Mononuclear cell (primary cell): ENCODE measurements around the gene ST6GALNAC3. TPM values are rescaled to one million over a fixed set of nuclear protein-coding genes. Genes with fewer than 3 reads are reported as not detected.

Experiments used
- H3K27me3 ChIP-seq: 2 replicates; pipeline ENCODE4 v1.6.0; 2011; ENCODE audit warnings: low read length, control low read depth; ENCODE audit not compliant: insufficient read depth
- H3K4me1 ChIP-seq: 2 replicates; pipeline ENCODE4 v1.5.1; 2011; ENCODE audit warnings: mild to moderate bottlenecking, low read length, control low read depth; ENCODE audit not compliant: insufficient read depth
- H3K4me3 ChIP-seq: 2 replicates; pipeline ENCODE4 v1.5.1; 2011; ENCODE audit warnings: mild to moderate bottlenecking, low read length, moderate library complexity
- H3K9me3 ChIP-seq: 2 replicates; pipeline ENCODE4 v1.5.1; 2011; ENCODE audit warnings: low read depth, mild to moderate bottlenecking, control low read depth, low read length
- total RNA-seq: library from RNA; depleted of rRNA; stranded (reverse); fragments of >200 nt; gene quantifications from one replicate; pipeline ENCODE4 v1.2.3, GENCODE V29; 2012

Gene ST6GALNAC3
- total RNA-seq, 1 donor: 3.5 TPM

GRCh38 chr1:76198452-76198851 lies 123.9 kb downstream of the ST6GALNAC3 start:
- H3K4me1 ChIP-seq: no peaks in the 10 kb centered on the region
- H3K27me3 ChIP-seq: no peaks in the 10 kb centered on the region
- no peaks in the 10 kb centered on the region for H3K9me3 ChIP-seq
- H3K4me3 ChIP-seq: no peak overlapping the region

- Histone ChIP-seq H3K27me3 (no peaks in the 10 kb centered on the region), H3K4me1 (no peaks in the 10 kb centered on the region), H3K4me3 (no peak overlapping the region), H3K9me3 (no peaks in the 10 kb centered on the region)
Observed at GRCh38 chr1:76202670-76203069, 128.1 kb downstream of the ST6GALNAC3 start.

GRCh38 chr1:76203127-76203526 lies 128.6 kb downstream of the ST6GALNAC3 start:
- H3K9me3 ChIP-seq: no peaks in the 10 kb centered on the region
- no peaks in the 10 kb centered on the region for H3K27me3 ChIP-seq
- H3K4me3 ChIP-seq: no peak overlapping the region
- H3K4me1 ChIP-seq: no peaks in the 10 kb centered on the region

- Histone ChIP-seq H3K4me1 (no peaks in the 10 kb centered on the region), H3K27me3 (no peaks in the 10 kb centered on the region), H3K4me3 (no peak overlapping the region), H3K9me3 (no peaks in the 10 kb centered on the region)
Observed at GRCh38 chr1:76209238-76209637, 134.7 kb downstream of the ST6GALNAC3 start.

GRCh38 chr1:76209648-76210047 lies 135.1 kb downstream of the ST6GALNAC3 start:
- H3K4me1 ChIP-seq: no peaks in the 10 kb centered on the region
- H3K4me3 ChIP-seq: no peak overlapping the region
- H3K9me3 ChIP-seq: no peaks in the 10 kb centered on the region
- H3K27me3 ChIP-seq: no peaks in the 10 kb centered on the region

- no peaks in the 10 kb centered on the region for H3K4me1 ChIP-seq
- H3K4me3 ChIP-seq: no peak overlapping the region
- H3K9me3 ChIP-seq: no peaks in the 10 kb centered on the region
- no peaks in the 10 kb centered on the region for H3K27me3 ChIP-seq
Observed at GRCh38 chr1:76210160-76210559, 135.6 kb downstream of the ST6GALNAC3 start.

GRCh38 chr1:76218888-76219287 lies 144.3 kb downstream of the ST6GALNAC3 start:
- Histone ChIP-seq H3K27me3 (no peaks in the 10 kb centered on the region), H3K4me1 (peaks cover 4% of the 10 kb centered on the region), H3K4me3 (no peak overlapping the region), H3K9me3 (no peaks in the 10 kb centered on the region)

GRCh38 chr1:76219366-76219818 lies 144.8 kb downstream of the ST6GALNAC3 start:
- Histone ChIP-seq H3K27me3 (no peaks in the 10 kb centered on the region), H3K4me1 (peaks cover 4% of the 10 kb centered on the region), H3K4me3 (no peak overlapping the region), H3K9me3 (no peaks in the 10 kb centered on the region)

GRCh38 chr1:76224752-76225151 lies 150.2 kb downstream of the ST6GALNAC3 start:
- Histone ChIP-seq H3K27me3 (no peaks in the 10 kb centered on the region), H3K4me1 (peaks cover 4% of the 10 kb centered on the region), H3K9me3 (no peaks in the 10 kb centered on the region), H3K4me3 (no peak overlapping the region)

GRCh38 chr1:76225526-76225925 lies 151.0 kb downstream of the ST6GALNAC3 start:
- H3K4me3 ChIP-seq: no peak overlapping the region
- H3K4me1 ChIP-seq: peaks cover 4% of the 10 kb centered on the region
- no peaks in the 10 kb centered on the region for H3K9me3 ChIP-seq
- H3K27me3 ChIP-seq: no peaks in the 10 kb centered on the region

GRCh38 chr1:76227621-76228020 lies 153.1 kb downstream of the ST6GALNAC3 start:
- no peaks in the 10 kb centered on the region for H3K27me3 ChIP-seq
- H3K4me3 ChIP-seq: no peak overlapping the region
- H3K9me3 ChIP-seq: no peaks in the 10 kb centered on the region
- peaks cover 4% of the 10 kb centered on the region for H3K4me1 ChIP-seq

GRCh38 chr1:76229279-76230005 lies 154.9 kb downstream of the ST6GALNAC3 start:
- no peaks in the 10 kb centered on the region for H3K27me3 ChIP-seq
- peaks cover 4% of the 10 kb centered on the region for H3K4me1 ChIP-seq
- no peak overlapping the region for H3K4me3 ChIP-seq
- H3K9me3 ChIP-seq: no peaks in the 10 kb centered on the region

GRCh38 chr1:76230842-76231281 lies 156.3 kb downstream of the ST6GALNAC3 start:
- H3K27me3 ChIP-seq: no peaks in the 10 kb centered on the region
- no peaks in the 10 kb centered on the region for H3K9me3 ChIP-seq
- no peaks in the 10 kb centered on the region for H3K4me1 ChIP-seq
- no peak overlapping the region for H3K4me3 ChIP-seq

GRCh38 chr1:76231320-76231719 lies 156.8 kb downstream of the ST6GALNAC3 start:
- H3K9me3 ChIP-seq: no peaks in the 10 kb centered on the region
- no peak overlapping the region for H3K4me3 ChIP-seq
- no peaks in the 10 kb centered on the region for H3K4me1 ChIP-seq
- no peaks in the 10 kb centered on the region for H3K27me3 ChIP-seq

- Histone ChIP-seq H3K4me3 (no peak overlapping the region), H3K27me3 (no peaks in the 10 kb centered on the region), H3K9me3 (no peaks in the 10 kb centered on the region), H3K4me1 (no peaks in the 10 kb centered on the region)
Observed at GRCh38 chr1:76232666-76233065, 158.1 kb downstream of the ST6GALNAC3 start.

GRCh38 chr1:76234061-76234460 lies 159.5 kb downstream of the ST6GALNAC3 start:
- H3K4me1 ChIP-seq: no peaks in the 10 kb centered on the region
- no peaks in the 10 kb centered on the region for H3K9me3 ChIP-seq
- no peaks in the 10 kb centered on the region for H3K27me3 ChIP-seq
- H3K4me3 ChIP-seq: no peak overlapping the region
